NCI-H1105 (cell line): Measurements from ENCODE around the gene EVA1A.

Experiments
- DNase-seq: peaks from one replicate; lab custom pipeline; 2025; lab: John Stamatoyannopoulos, UW

Gene EVA1A

DNA sequence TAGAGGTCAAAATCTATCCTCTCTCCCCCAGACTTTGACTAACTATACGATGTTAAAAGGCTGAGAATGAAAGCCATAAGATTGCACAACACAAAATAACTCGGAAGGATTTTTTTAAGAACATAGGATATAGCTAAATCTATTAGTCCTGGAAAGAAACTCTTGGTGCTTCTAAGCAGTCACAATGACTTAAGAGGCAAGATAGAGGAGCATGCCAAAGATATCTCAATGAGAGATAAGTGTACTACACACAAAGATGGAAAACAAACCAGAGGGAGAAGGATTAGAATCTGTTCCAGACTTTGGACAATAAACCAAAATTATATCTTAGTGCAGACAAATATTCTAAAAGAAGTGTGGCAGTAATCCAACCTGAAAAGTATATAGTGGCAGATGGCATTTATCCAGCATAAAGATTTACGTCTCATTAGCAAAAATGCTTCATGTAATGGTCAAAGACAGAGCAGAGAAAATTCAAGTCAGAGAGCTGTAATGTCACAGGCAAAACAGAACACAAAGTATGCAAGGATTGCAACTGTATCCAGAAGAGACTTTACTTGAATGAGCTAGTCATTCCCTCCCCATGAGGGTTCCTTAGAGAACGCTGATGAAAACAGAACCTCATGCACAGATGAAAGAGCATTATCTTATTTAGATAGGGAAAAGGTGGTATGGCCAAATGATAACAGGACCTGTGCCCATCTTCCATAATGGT, 28.8 kb upstream of the EVA1A start:
- no peak for DNase-seq

DNA sequence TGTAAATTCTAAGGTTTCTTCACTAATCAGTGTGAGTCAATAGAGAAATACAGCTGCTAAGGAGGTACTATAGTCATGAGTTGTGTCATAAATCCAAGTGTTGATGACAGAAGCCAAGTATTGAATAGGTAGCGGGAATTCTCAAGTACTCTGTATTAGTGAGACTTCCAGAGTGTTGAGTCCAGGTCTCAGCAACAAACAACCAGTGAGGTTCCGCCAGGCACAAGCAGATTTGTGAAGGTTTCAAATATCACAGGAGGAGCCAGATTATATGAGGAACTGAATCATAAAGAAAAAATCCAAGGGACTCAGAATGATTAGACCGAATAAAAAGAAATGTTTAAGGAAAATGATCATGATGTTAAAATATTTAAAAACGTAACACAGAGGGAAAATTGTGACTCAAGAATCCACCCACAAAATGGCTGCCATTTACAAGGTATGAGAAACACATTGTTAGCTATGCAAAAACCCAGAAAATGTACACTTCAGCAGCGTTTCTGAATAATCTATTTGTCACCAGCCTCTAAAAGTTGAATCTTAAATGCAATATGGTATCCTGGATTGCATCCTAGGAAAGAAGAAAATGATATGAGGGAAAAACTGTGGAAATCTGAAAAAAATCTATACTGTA, 27.3 kb upstream of the EVA1A start:
- DNase-seq = no peak

GRCh38 chr2:75586971-75587370, 26.2 kb upstream of the EVA1A start:
- no peak for DNase-seq

DNA sequence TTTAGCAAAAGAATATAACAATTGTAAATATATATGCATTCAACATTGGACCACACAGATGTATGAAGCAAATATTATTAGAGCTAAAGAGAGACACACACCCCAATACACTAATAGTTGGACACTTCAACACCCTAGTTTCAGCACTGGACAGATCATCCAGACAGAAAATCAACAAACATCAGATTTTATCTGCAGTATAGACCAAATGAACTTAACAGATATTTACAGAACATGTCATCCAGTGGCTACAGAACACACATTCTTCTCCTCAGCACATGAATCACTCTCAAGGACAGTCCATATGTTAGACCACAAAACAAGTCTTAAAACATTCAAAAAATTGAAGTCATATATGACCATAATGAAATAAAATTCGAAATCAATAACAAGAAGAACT, 22.1 kb upstream of the EVA1A start:
- no peak for DNase-seq

GRCh38 chr2:75580606-75581005, 19.9 kb upstream of the EVA1A start:
- DNase-seq = no peak

DNA sequence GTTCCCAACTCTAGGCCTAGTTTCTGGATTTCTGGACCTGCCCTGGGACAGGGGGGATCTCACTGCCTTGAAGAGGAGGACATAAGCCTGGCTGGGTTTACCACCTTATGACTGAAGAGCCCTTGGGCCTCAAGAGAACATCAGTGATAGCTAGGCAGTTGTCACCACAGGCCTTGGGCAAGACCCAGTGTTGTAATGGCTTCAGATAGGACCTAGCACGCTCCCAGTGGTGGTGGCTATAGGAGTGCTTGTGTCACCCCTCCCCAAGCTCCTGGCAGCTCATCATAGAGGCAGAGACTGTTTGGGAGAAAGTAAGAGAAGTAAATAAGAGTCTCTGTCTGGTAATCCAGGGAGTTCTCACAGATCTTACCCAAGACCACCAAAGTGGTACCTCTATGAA, 19.4 kb upstream of the EVA1A start:
- no peak for DNase-seq

DNA sequence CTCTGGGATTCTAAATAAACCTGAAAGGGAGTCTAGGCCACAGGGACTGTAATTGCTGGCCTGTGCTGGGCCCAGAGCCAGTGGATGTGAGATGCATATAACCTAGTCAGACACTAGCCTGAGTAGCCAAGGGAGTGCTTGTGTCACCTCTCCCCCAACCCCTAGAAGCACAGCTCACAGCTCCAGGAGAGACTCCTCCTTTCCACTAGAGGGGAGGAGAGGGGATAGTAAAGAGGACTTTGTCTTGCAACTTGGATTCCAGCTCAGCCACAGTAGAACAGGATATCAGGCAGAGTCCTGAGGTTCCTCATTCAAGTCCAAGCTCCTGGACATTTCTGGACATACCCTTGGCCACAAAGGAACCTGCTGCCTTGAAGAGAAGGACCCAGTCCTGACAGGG, 18.4 kb upstream of the EVA1A start:
- DNase-seq = no peak

- DNase-seq = no peak
These were observed 16.5 kb upstream of the EVA1A start for GRCh38 chr2:75577280-75577679.

- no peak for DNase-seq
These were observed 13.4 kb upstream of the EVA1A start for GRCh38 chr2:75574106-75574505.

GRCh38 chr2:75573145-75573878, 12.6 kb upstream of the EVA1A start:
- no peak for DNase-seq

- DNase-seq = no peak
These were observed 11.1 kb upstream of the EVA1A start for GRCh38 chr2:75571730-75572430.

DNA sequence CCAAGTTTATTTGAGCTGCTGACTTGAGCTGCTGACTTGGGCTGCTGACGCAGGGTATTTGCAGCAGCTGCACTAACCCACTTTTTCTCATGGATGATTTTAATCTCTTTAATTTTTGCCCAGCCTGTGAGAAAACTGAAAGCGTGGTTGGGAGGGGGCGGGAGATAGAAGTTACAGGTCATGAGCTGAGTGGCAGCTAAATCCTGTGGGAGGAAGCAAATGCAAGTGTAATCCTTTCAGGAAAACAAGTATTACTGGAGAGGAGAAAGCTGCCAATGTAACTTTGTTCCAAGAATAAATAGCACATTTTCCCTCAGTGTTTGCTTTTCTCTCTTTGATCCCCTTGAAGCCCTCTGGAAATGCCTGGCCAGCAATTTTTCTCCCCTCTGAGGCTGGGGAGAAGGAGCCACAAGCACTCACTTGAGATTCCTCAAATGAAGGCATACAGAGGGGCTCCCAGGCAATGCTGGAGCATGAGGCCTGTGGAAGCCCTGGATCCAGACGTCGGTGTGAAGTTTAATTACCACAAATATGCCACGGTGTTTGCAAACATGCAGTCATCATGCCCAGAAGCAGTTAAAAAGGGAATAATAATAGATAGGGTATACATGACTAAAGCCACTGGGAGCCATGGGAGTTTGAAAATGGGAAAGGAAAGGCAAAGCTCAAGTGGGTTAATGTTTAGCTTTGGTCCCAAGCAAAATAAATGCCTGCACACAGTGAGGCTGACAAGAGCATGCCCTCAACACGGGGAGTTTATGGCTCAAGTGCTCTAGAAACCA, 10.4 kb upstream of the EVA1A start:
- no peak for DNase-seq

DNA sequence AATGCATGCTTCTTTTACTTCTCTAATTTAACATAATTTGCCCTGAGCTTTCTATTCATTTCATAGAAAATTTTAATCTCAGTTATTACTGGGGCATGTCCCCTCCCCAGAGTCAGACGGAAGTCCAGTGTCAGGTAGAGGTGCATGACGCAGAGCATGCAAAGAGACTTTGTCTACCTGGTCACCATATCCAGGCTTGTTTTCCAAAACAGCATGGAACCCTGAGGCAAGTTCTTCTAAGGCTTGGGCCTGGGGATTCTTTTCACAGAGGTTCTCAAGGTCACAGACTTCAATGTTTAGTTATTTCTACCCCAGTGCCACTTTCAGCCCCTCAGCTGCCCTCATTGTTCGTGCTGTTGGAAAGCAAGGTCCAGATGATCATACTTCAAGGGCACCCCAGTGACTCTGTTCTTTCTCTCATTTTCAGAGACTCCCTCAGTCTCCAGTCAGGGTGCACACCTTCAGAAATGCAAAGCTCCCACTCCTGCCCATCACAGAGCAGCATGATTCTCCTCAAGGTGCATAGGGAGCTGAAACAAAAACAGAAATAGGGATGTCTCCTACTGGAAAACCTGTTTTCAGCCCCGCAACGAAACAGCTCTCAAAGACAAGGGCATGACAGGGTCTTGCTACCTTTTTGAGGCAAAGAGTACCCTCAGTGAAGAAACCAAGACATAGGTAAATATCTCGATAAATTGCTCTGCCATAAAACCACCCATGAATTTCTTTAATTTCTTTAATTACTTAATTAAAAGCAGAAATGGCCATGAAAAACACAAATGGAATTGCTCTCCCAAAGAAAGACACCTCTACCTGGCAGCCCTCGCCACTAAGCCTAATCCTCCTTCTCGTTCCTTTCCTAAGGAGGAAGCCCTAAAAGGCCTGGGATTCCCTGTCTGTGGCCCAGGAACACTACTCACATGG, 9.5 kb upstream of the EVA1A start:
- DNase-seq = no peak

DNA sequence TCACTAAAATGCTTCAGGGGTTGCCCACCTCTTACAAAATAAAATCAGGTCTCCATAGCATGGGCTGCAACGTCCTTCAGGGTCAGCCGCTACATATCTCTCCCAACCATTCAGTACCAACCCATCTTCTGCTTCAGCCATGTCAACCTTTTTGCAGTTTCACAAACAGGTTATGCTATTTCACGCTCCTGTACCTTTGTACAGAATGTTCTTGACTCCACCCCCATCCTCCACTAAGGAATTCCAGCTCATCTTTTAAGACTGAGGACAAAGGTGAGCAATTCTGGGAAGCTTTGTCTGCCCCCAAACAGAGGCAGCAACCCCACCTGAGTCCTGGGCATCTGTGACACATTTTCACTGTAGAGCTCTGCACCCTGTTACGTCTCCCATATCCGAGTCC, 8.8 kb upstream of the EVA1A start:
- DNase-seq = no peak

DNA sequence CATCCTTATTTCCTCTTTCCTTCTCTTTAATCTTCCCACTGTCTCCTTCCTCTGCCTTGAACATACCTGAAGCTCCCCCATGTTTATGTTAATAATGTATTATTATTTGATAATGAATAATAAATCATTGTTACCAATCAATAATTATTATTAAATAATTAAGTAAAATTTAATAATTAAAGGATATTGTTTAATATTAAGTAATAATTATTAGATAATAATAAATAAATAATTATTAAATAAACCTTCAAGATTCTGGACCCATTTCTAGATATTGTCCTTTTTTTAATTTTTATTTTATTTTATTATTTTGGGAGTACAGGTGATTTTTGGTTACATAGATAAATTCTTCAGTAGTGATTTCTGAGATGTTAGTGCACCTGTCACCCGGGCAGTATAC, 7.4 kb upstream of the EVA1A start:
- DNase-seq = no peak

- DNase-seq = no peak
These were observed 5.0 kb upstream of the EVA1A start for GRCh38 chr2:75565472-75566462.

- DNase-seq = no peak
These were observed 4.1 kb upstream of the EVA1A start for GRCh38 chr2:75564713-75565359.

DNA sequence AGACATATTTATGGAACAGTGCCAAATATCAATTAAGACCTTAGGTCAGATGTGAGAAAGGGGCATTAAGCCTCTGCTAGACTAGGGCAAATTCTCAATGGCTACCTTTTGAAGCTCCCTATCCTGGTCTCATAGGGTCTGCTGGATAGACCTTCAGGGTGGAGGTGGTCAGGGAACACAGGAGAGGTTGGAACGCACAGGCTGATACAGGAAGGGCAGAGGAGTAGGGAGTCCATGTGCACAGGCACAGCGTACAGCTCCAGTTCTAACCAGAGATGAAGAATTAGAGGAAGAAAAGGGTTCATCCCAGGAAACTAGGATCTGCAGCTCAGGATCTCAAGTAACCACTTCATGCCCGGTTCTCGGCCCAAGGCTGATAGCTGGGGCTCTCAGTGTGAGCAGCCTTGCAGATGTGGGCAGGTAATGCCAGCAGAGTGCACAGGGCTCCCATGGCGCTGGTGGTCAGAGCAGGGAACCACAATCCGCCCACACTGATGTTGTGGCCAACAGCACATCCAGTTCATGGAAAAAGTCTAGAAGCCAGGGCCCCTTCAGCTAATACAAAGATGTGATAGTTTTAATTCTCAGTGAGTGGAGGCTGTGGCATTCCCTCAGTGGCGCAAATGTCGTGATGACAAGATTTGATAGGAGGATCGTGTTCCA, 3.4 kb upstream of the EVA1A start:
- DNase-seq = no peak

DNA sequence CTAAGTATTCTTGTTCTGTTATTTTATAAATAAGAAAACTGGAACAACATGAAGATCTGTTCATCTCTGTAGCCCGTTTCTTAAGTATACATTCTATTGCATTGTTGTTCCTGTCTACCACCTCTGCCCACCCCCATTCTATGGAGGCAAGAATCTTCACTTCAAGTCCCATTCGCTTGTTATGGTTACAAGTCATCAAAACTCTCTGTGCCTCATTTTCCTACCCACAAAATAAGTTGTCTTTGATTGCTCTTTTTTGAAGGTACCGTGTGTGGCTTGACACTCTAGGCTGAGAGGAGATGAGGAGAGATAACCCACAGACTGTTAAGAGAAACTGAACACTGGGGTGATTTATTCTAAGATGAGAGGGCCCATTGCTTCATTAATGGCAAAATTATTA, 2.9 kb upstream of the EVA1A start:
- DNase-seq = no peak
